HepG2 (cell line): Measurements from ENCODE around the gene PSMC1. TPM values are rescaled to one million over a fixed set of nuclear protein-coding genes. Genes with fewer than 3 reads are reported as not detected.

Source experiments
- ATF6 ChIP-seq: sonication (generic); formaldehyde crosslinking; conservative IDR thresholded peaks from 2 replicates; pipeline ENCODE4 v1.4.0; 2020; ENCODE audit warnings: missing genetic modification reagents
- CHD2 ChIP-seq: IDR thresholded peaks from 2 replicates; pipeline ENCODE4 v1.6.1; 2011; ENCODE audit warnings: low read depth, low read length, improper control_type of control experiment
- CREB1 ChIP-seq, 2 experiments: fragments of 450-650 bp in 1 of 2; IDR thresholded peaks; 2 replicates each; pipeline ENCODE4 v1.6.1; 2016 to 2017; ENCODE audit warnings: control low read depth in 1 of 2, mild to moderate bottlenecking in 1 of 2, missing compliant biosample characterization in 1 of 2, missing genetic modification characterization in 1 of 2
- DMAP1 ChIP-seq: IDR thresholded peaks from 2 replicates; pipeline ENCODE4 v1.6.1; 2016
- HNRNPLL ChIP-seq: fragments of 200-400 bp; formaldehyde crosslinking; IDR thresholded peaks from 2 replicates; pipeline ENCODE4 v1.6.1; 2017; ENCODE audit warnings: mild to moderate bottlenecking, low read depth, low read length; ENCODE audit not compliant: poor library complexity, severe bottlenecking
- KDM3A ChIP-seq: IDR thresholded peaks from 2 replicates; pipeline ENCODE4 v1.6.1; 2018; ENCODE audit warnings: low read depth, missing compliant biosample characterization
- NFRKB ChIP-seq: fragments of 450-650 bp; IDR thresholded peaks from 2 replicates; pipeline ENCODE4 v1.6.1; 2017
- PLSCR1 ChIP-seq: sonication (generic); formaldehyde crosslinking; IDR thresholded peaks from 2 replicates; pipeline ENCODE4 v1.5.0; 2020; ENCODE audit warnings: missing genetic modification reagents, mild to moderate bottlenecking, borderline replicate concordance
- POLR2A ChIP-seq, 2 experiments: IDR thresholded peaks; 2 replicates each; pipeline ENCODE4 v1.6.1; 2011; ENCODE audit warnings: low read depth in 2 of 2, low read length in 2 of 2, mild to moderate bottlenecking in 1 of 2, moderate library complexity in 1 of 2; ENCODE audit not compliant: insufficient read depth in 1 of 2
- PRDM10 ChIP-seq: sonication (generic); formaldehyde crosslinking; IDR thresholded peaks from 2 replicates; pipeline ENCODE4 v1.4.0; 2020; ENCODE audit warnings: low read depth, missing genetic modification reagents
- STAT6 ChIP-seq: sonication (generic); formaldehyde crosslinking; IDR thresholded peaks from 2 replicates; pipeline ENCODE4 v1.4.0; 2020; ENCODE audit warnings: missing genetic modification reagents, mild to moderate bottlenecking, borderline replicate concordance
- SUZ12 ChIP-seq: fragments of 150-350 bp; IDR thresholded peaks from 2 replicates; pipeline ENCODE4 v1.6.1; 2014; ENCODE audit warnings: low read depth, low read length
- ZBTB10 ChIP-seq: sonication (generic); formaldehyde crosslinking; IDR thresholded peaks from 2 replicates; pipeline ENCODE4 v1.4.0; 2020; ENCODE audit warnings: missing genetic modification reagents, borderline replicate concordance
- ZFAT ChIP-seq: sonication (generic); formaldehyde crosslinking; conservative IDR thresholded peaks from 2 replicates; pipeline ENCODE4 v1.8.1; 2023; ENCODE audit warnings: missing genetic modification reagents, inconsistent platforms
- ZFP37 ChIP-seq: sonication (generic); formaldehyde crosslinking; IDR thresholded peaks from 2 replicates; pipeline ENCODE4 v1.4.0; 2020; ENCODE audit warnings: missing genetic modification reagents, borderline replicate concordance
- ZNF234 ChIP-seq: sonication (generic); formaldehyde crosslinking; conservative IDR thresholded peaks from 2 replicates; pipeline ENCODE4 v1.5.1; 2020; ENCODE audit warnings: mild to moderate bottlenecking, missing genetic modification reagents
- ZNF33A ChIP-seq: sonication (generic); formaldehyde crosslinking; IDR thresholded peaks from 2 replicates; pipeline ENCODE4 v1.5.1; 2020; ENCODE audit warnings: missing genetic modification reagents, mild to moderate bottlenecking, moderate library complexity, borderline replicate concordance
- polyA plus RNA-seq, 8 experiments: library from polyadenylated mRNA; depleted of rRNA in 3 of 8; stranded (reverse) in 7 of 8; unstranded in 1 of 8; fragments of >200 nt; fragmentation: Illumina TruSeq in 4 of 8; extraction: Trizol in 4 of 8; gene quantifications; 2 replicates each; pipeline versions ENCODE4 v1.2.1 to v1.2.3, GENCODE V29; 2011 to 2016; ENCODE audit warnings: low read depth in 4 of 8, missing spikeins in 1 of 8, mixed read lengths in 1 of 8; ENCODE audit not compliant: insufficient read depth in 1 of 8
- total RNA-seq, 5 experiments: library from RNA; depleted of rRNA; stranded (reverse); fragments of >200 nt; fragmentation: Illumina TruSeq; extraction: Trizol; gene quantifications; 2 replicates each; pipeline ENCODE4 v1.2.3, GENCODE V29; 2016; ENCODE audit warnings: low read depth in 1 of 5

PSMC1 gene
- total and polyA plus RNA-seq, 2 of the 13 experiments (the other 11 are each of a cell fraction or from before 2014, with no cell fraction given) = 48.6 to 167 TPM

GRCh38 chr14:90256354-90257131 lies at the start of gene PSMC1 (continued):
- no peak for TF ChIP-seq ZNF33A
- no peak for TF ChIP-seq ZFP37 (CRISPR knock-in tag)
- TF ChIP-seq ZFAT (CRISPR knock-in tag) = no peak
- TF ChIP-seq PLSCR1 = no peak
- no peak for TF ChIP-seq ATF6 (CRISPR knock-in tag)
- no peak for TF ChIP-seq ZNF234 (CRISPR knock-in tag)
- peak; percentile 75 to 85 for TF ChIP-seq POLR2A (IDR thresholded peaks at IDR 0.05; ENCODE audit: insufficient read depth in 1 of 2, low read depth in 2 of 2, low read length in 2 of 2)
- no peak for TF ChIP-seq PRDM10 (CRISPR knock-in tag)
- TF ChIP-seq HNRNPLL = peak; percentile 60
- no peak for TF ChIP-seq STAT6 (CRISPR knock-in tag)
- no peak for TF ChIP-seq NFRKB
- TF ChIP-seq ZBTB10 (CRISPR knock-in tag) = no peak
- peak; percentile 93 for TF ChIP-seq DMAP1 (CRISPR knock-in tag)
- no peak for TF ChIP-seq SUZ12
- TF ChIP-seq CREB1 (IDR thresholded peaks at IDR 0.05) = no peak
- TF ChIP-seq CREB1 (CRISPR knock-in tag; IDR thresholded peaks at IDR 0.05) = peak; percentile 66; the same call in 1 of the 2 replicates
- 0 out of 2 replicates have a peak, but pooled peaks have one; percentile 74 for TF ChIP-seq KDM3A (CRISPR knock-in tag)
- no peak for TF ChIP-seq CHD2
